Gastrocnemius medialis (tissue), 4 donors: Measurements from ENCODE around the gene ERP29. TPM values are rescaled to one million over a fixed set of nuclear protein-coding genes. Genes with fewer than 3 reads are reported as not detected.

Experiments used
- ATAC-seq, 2 donors: fragments of 150-250 bp; one replicate each; pipeline ENCODE4 v1.9.1; 2016
- DNase-seq, 2 donors: peaks; one replicate each; pipeline ENCODE4 v3.0.0-alpha.2; 2019
- H3K27ac ChIP-seq, 4 donors: fragments of 200-600 bp; sonication (generic); 1 replicate in 1 of 4; 2 replicates in 3 of 4; pipeline ENCODE4 v1.5.1; 2016 to 2018; ENCODE audit warnings: mild to moderate bottlenecking in 2 of 4, moderate library complexity in 1 of 4
- H3K27me3 ChIP-seq, 3 donors: fragments of 200-600 bp; sonication (generic) in 2 of 3; 1 replicate in 1 of 3; 2 replicates in 2 of 3; pipeline versions ENCODE4 v1.5.1 to v1.6.0; 2016 to 2019; ENCODE audit warnings: mild to moderate bottlenecking in 1 of 3, moderate library complexity in 1 of 3
- H3K36me3 ChIP-seq, 2 donors: fragments of 200-600 bp; sonication (generic) in 1 of 2; one replicate each; pipeline ENCODE4 v1.5.1; 2017 to 2018
- H3K4me1 ChIP-seq, 2 donors: fragments of 200-600 bp; sonication (generic) in 1 of 2; one replicate each; pipeline ENCODE4 v1.5.1; 2016 to 2017; ENCODE audit warnings: mild to moderate bottlenecking in 2 of 2
- H3K4me3 ChIP-seq, 4 donors: fragments of 200-600 bp; sonication (generic) in 3 of 4; 1 replicate in 1 of 4; 2 replicates in 3 of 4; pipeline ENCODE4 v1.5.1; 2016 to 2019; ENCODE audit warnings: mild to moderate bottlenecking in 2 of 4
- H3K9me3 ChIP-seq, 3 donors: fragments of 200-600 bp; sonication (generic) in 2 of 3; 1 replicate in 1 of 3; 2 replicates in 2 of 3; pipeline ENCODE4 v1.5.1; 2016 to 2019
- POLR2A ChIP-seq, 2 donors: fragments of 450-650 bp; IDR thresholded peaks; one replicate each; pipeline ENCODE4 v1.6.1; 2017; ENCODE audit warnings: antibody characterized with exemption in 2 of 2, mild to moderate bottlenecking in 2 of 2, moderate library complexity in 2 of 2
- in situ Hi-C, 4 donors: fragments of 200-750 bp; cut with MboI; loops; one replicate each; pipeline versions ENCODE4 v1.15.0 to v1.8.0; 2017; ENCODE audit warnings: low sequenced_read_pairs in 4 of 4
- intact Hi-C: fragments of 100-400 bp; cut with DNase I; formaldehyde crosslinking; loops from one replicate; pipeline ENCODE4 v1.15.1; 2023; ENCODE audit warnings: low total_unique reads
- total RNA-seq, 4 donors: library from RNA; depleted of rRNA; stranded (reverse); fragments of >200 nt; gene quantifications; one replicate each; pipeline versions ENCODE4 v1.1.0 to v1.2.3, GENCODE V29; 2016
- TF ChIP-seq, protein P1 (sequence below), 5 experiments: fragments of 450-650 bp in 3 of 5; fragments of 200-600 bp in 2 of 5; sonication (generic) in 2 of 5; IDR thresholded peaks in 4 of 5; conservative IDR thresholded peaks in 1 of 5; 1 replicate in 4 of 5; 2 replicates in 1 of 5; pipeline ENCODE4 v1.5.1; 2016 to 2019; ENCODE audit warnings: antibody characterized with exemption in 5 of 5, mild to moderate bottlenecking in 3 of 5, moderate library complexity in 3 of 5

The ERP29 gene
- total RNA-seq, 4 donors from 2014 or later = 9.9 to 20.9 (median 16.8) TPM

DNA sequence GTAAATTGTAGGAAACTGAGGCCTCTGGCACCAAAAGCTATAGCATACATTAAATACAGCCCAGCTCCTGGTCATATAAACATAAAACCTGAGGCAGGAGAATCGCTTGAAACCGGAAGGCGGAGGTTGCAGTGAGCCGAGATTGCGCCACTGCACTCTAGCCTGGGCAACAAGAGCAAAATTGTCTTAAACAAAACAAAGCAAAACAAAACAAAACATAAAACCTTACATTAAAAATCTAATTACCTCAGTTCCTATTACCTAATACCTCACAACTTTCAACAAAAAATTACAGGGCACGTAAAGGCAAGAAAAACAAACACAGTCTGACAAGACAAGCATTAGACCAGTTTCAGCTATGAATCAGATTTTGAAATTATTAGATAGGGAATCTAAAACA lies 36.9 kb upstream of the ERP29 start:
- Histone ChIP-seq H3K4me3 (no peak overlapping the region), H3K27ac (no peak overlapping the region), H3K36me3 (no peaks in the 10 kb centered on the region), H3K27me3 (no peaks in the 10 kb centered on the region), H3K9me3 (no peaks in the 10 kb centered on the region), H3K4me1 (no peaks in the 10 kb centered on the region)
- intact Hi-C loops (no loop called here), in situ Hi-C loops (no loop called here)
- DNase-seq (no peak), ATAC-seq (no peak)
- TF ChIP-seq POLR2A (IDR thresholded peaks at IDR 0.05) = no peak
- TF ChIP-seq, protein P1, sequence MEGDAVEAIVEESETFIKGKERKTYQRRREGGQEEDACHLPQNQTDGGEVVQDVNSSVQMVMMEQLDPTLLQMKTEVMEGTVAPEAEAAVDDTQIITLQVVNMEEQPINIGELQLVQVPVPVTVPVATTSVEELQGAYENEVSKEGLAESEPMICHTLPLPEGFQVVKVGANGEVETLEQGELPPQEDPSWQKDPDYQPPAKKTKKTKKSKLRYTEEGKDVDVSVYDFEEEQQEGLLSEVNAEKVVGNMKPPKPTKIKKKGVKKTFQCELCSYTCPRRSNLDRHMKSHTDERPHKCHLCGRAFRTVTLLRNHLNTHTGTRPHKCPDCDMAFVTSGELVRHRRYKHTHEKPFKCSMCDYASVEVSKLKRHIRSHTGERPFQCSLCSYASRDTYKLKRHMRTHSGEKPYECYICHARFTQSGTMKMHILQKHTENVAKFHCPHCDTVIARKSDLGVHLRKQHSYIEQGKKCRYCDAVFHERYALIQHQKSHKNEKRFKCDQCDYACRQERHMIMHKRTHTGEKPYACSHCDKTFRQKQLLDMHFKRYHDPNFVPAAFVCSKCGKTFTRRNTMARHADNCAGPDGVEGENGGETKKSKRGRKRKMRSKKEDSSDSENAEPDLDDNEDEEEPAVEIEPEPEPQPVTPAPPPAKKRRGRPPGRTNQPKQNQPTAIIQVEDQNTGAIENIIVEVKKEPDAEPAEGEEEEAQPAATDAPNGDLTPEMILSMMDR (IDR thresholded peaks at IDR 0.05 in 4 of 5, conservative IDR thresholded peaks at IDR 0.05 in 1 of 5) = no peak

DNA sequence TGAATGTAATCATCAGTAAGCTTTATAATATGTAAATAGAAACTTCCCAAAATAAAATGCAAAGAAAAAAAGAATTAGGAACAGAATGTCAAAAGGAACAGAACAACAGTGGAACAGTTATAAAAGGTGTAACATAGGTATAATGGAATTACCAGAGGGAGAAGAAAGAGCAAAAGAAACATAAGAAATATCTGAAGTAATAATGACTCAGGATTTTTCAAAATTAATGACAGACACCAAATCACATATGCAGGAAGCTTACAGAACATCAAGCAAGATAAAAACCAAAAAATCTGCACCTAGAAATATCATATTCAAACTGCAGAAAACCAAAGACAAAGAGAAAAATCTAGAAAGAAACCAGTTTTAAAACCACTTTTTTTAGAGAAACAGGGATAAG lies 36.4 kb upstream of the ERP29 start:
- in situ Hi-C loops (no loop called here), intact Hi-C loops (no loop called here)
- DNase-seq (no peak), ATAC-seq (no peak)
- Histone ChIP-seq H3K9me3 (no peaks in the 10 kb centered on the region), H3K36me3 (no peaks in the 10 kb centered on the region), H3K4me3 (no peak overlapping the region), H3K27me3 (no peaks in the 10 kb centered on the region), H3K4me1 (no peaks in the 10 kb centered on the region), H3K27ac (no peak overlapping the region)
- TF ChIP-seq, protein P1 (IDR thresholded peaks at IDR 0.05 in 4 of 5, conservative IDR thresholded peaks at IDR 0.05 in 1 of 5) = no peak
- TF ChIP-seq POLR2A (IDR thresholded peaks at IDR 0.05) = no peak

DNA sequence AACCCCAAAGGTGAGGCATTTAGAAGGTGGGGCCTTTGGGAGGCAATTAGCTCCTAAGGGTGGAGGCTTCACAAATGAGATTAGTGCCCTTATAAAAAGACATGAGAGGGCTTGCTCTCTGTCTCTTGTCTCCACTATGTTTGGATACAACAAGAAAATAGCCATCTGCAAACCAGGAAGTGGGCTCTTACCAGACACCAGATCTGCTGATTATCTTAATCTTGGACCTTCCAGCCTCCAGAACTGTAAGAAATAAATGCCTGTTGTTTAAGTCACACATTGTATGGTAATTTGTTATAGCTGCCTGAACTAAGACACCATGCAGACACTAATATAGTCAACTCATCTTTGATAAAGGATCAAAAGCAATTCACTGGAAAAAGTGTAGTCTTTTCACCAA lies 34.7 kb upstream of the ERP29 start:
- in situ Hi-C loops = no loop called here
- intact Hi-C loops = no loop called here
- no peak for TF ChIP-seq POLR2A (IDR thresholded peaks at IDR 0.05)
- TF ChIP-seq, protein P1 (IDR thresholded peaks at IDR 0.05 in 4 of 5, conservative IDR thresholded peaks at IDR 0.05 in 1 of 5) = no peak
- H3K27ac ChIP-seq = no peak overlapping the region
- no peak for DNase-seq
- H3K9me3 ChIP-seq = no peaks in the 10 kb centered on the region
- no peaks in the 10 kb centered on the region for H3K4me1 ChIP-seq
- no peak overlapping the region for H3K4me3 ChIP-seq
- H3K27me3 ChIP-seq = no peaks in the 10 kb centered on the region
- no peak for ATAC-seq
- no peaks in the 10 kb centered on the region for H3K36me3 ChIP-seq

DNA sequence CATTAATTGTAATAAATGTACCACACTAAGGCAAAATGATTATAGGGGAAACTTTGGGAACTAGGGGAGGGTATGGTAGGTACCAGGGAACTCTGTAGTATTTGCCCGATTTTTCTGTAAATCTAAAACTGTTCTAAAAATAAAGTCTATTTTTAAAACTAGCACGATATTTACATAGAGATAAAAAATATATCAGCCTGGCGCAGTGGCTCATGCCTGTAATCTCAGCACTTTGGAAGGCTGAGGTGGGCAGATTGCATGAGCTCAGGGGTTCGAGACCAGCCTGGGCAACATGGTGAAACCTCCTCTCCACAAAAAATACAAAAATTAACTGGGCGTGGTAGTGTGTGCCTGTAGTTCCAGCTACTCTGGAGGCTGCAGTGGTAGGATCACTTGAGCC lies 32.6 kb upstream of the ERP29 start:
- no peak for TF ChIP-seq POLR2A (IDR thresholded peaks at IDR 0.05)
- TF ChIP-seq, protein P1 (IDR thresholded peaks at IDR 0.05 in 4 of 5, conservative IDR thresholded peaks at IDR 0.05 in 1 of 5) = no peak
- no peaks in the 10 kb centered on the region for H3K9me3 ChIP-seq
- H3K27ac ChIP-seq = no peak overlapping the region
- intact Hi-C loops (no loop called here), in situ Hi-C loops (no loop called here)
- H3K4me1 ChIP-seq = no peaks in the 10 kb centered on the region
- no peak for DNase-seq
- H3K27me3 ChIP-seq = no peaks in the 10 kb centered on the region
- H3K36me3 ChIP-seq = no peaks in the 10 kb centered on the region
- ATAC-seq = no peak
- no peak overlapping the region for H3K4me3 ChIP-seq

DNA sequence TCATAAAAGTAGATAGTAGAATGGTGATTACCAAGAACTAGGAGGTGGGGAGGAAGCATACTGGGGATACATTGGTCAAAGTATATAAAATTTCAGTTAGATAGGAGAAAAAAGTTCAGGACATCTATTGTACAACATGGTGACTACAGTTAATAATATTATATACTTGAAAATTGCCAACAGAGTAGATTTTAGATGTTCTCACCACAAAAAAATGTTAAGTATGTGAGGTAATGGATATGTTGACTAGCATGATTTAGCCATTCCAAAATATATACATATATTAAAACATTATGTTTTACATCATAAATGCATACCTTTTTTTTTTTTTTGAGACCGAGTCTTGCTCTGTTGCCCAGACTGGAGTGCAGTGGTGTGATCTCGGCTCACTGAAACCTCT lies 31.2 kb upstream of the ERP29 start:
- in situ Hi-C loops = no loop called here

More for the DNA sequence above, 31.2 kb upstream of the ERP29 start:
- no peaks in the 10 kb centered on the region for H3K4me1 ChIP-seq
- DNase-seq (no peak), ATAC-seq (no peak)
- TF ChIP-seq, protein P1 (IDR thresholded peaks at IDR 0.05 in 4 of 5, conservative IDR thresholded peaks at IDR 0.05 in 1 of 5) = no peak
- no peak for TF ChIP-seq POLR2A (IDR thresholded peaks at IDR 0.05)
- H3K36me3 ChIP-seq = no peaks in the 10 kb centered on the region
- H3K27ac ChIP-seq = no peak overlapping the region
- H3K9me3 ChIP-seq = no peaks in the 10 kb centered on the region
- no peak overlapping the region for H3K4me3 ChIP-seq
- intact Hi-C loops = no loop called here
- H3K27me3 ChIP-seq = no peaks in the 10 kb centered on the region
